ENCODE measurements around the gene NLK. TPM values are rescaled to one million over a fixed set of nuclear protein-coding genes. Genes with fewer than 3 reads are reported as not detected.
A peak's percentile ranks its signal among the peaks of the same experiment; 100 is the strongest.

NLK gene
- total RNA-seq, 2 donors from 2014 or later: 15.5 to 30.1 TPM

DNA sequence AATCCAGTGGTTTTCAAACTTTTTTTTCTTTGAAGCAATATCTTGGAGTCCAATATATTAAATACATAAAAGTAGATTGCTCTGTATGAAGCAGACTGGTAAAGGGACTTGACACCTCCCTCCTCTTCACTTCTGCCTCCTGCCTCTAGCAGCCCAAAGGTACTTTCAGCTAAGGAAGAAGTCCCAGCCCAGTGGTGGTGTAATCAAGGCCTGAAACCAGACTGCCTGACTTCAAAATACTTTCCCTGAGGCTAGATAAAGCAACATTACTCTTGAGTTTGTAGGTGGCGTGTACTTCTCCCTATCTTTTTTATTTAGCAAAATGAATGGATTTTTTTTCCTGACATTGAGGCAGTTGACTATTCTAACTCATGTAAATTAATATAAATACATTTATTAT is 154.2 kb downstream of the NLK start:
- 64 to 97% methylated on average over 1 of the region's 1 CpG for WGBS, 2 donors
- Histone ChIP-seq H3K4me1 (no peaks in the 10 kb centered on the region), H3K4me3 (no peak overlapping the region), H3K27me3 (no peaks in the 10 kb centered on the region), H3K27ac (peak overlapping the region in 1 of 4 donors; percentile 20), H3K9me3 (no peaks in the 10 kb centered on the region), H3K36me3 (replicated peaks in 1 of 2; ENCODE audit: insufficient read depth in 1 of 2, low read depth in 2 of 2) (no peaks in the 10 kb centered on the region)
- intact Hi-C loops (cut with DNase I): no loop called here
- no peak for DNase-seq
- no peak for TF ChIP-seq POLR2A (IDR thresholded peaks at IDR 0.05)
- TF ChIP-seq, protein P1, sequence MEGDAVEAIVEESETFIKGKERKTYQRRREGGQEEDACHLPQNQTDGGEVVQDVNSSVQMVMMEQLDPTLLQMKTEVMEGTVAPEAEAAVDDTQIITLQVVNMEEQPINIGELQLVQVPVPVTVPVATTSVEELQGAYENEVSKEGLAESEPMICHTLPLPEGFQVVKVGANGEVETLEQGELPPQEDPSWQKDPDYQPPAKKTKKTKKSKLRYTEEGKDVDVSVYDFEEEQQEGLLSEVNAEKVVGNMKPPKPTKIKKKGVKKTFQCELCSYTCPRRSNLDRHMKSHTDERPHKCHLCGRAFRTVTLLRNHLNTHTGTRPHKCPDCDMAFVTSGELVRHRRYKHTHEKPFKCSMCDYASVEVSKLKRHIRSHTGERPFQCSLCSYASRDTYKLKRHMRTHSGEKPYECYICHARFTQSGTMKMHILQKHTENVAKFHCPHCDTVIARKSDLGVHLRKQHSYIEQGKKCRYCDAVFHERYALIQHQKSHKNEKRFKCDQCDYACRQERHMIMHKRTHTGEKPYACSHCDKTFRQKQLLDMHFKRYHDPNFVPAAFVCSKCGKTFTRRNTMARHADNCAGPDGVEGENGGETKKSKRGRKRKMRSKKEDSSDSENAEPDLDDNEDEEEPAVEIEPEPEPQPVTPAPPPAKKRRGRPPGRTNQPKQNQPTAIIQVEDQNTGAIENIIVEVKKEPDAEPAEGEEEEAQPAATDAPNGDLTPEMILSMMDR (IDR thresholded peaks at IDR 0.05): no peak
- no peak for ATAC-seq

DNA sequence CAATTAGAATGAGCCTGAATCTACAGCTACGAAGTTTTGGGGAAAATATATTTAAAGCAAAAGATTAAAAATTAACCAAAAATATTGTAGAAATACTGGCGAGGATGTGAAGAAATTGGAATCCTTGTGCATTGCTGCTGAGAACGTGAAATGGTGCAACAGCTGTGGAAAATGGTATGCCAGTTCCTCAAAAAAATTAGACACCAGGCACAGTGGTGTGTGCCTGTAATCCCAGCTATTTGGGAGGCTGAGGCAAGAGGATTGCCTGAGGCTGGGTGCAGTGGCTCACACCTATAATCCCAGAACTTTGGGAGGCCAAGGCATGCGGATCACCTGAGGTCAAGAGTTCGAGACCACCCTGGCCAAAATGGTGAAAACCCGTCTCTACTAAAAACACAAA is 156.6 kb downstream of the NLK start:
- TF ChIP-seq POLR2A (IDR thresholded peaks at IDR 0.05): no peak
- TF ChIP-seq, protein P1 (IDR thresholded peaks at IDR 0.05): no peak
- no peaks in the 10 kb centered on the region for H3K9me3 ChIP-seq
- DNase-seq (no peak), ATAC-seq (no peak)
- no peak overlapping the region for H3K27ac ChIP-seq
- no peaks in the 10 kb centered on the region for H3K4me1 ChIP-seq
- no peaks in the 10 kb centered on the region for H3K36me3 ChIP-seq (replicated peaks in 1 of 2; ENCODE audit: insufficient read depth in 1 of 2, low read depth in 2 of 2)
- no peak overlapping the region for H3K4me3 ChIP-seq
- 75 to 82% methylated on average over 6 of the region's 6 CpGs for WGBS, 2 donors
- H3K27me3 ChIP-seq: no peaks in the 10 kb centered on the region
- intact Hi-C loops (cut with DNase I): no loop called here

- Histone ChIP-seq H3K36me3 (replicated peaks in 1 of 2; ENCODE audit: insufficient read depth in 1 of 2, low read depth in 2 of 2) (no peaks in the 10 kb centered on the region), H3K9me3 (no peaks in the 10 kb centered on the region), H3K27me3 (no peaks in the 10 kb centered on the region), H3K4me1 (no peaks in the 10 kb centered on the region), H3K4me3 (no peak overlapping the region), H3K27ac (no peak overlapping the region)
- intact Hi-C loops (cut with DNase I): no loop called here
- no peak for ATAC-seq
- WGBS, 2 donors: 80 to 83% methylated on average over 2 of the region's 2 CpGs
- TF ChIP-seq POLR2A (IDR thresholded peaks at IDR 0.05): no peak
- TF ChIP-seq, protein P1 (IDR thresholded peaks at IDR 0.05): no peak
- DNase-seq: no peak
These were observed 157.3 kb downstream of the NLK start for GRCh38 chr17:28199728-28200127.

DNA sequence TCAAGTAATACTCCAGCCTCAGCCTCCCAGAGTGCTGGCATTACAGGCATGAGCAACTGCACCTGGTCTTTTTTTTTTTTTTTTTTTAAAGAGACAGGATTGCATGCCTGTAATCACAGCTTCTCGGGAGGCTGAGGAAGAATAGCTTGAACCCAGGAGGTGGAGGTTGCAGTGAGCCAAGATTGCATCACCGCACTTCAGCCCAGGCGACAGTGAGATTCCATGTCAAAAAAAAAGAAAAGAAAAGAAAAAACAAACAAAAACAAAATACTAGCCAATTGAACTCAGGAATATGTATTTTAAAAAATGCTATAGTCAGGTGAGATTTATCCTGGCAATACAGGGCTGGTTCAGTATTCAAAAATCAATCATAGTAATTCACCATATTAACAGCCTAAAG is 158.8 kb downstream of the NLK start:
- Histone ChIP-seq H3K36me3 (replicated peaks in 1 of 2; ENCODE audit: insufficient read depth in 1 of 2, low read depth in 2 of 2) (no peaks in the 10 kb centered on the region), H3K4me3 (no peak overlapping the region), H3K27me3 (no peaks in the 10 kb centered on the region), H3K27ac (no peak overlapping the region), H3K4me1 (no peaks in the 10 kb centered on the region), H3K9me3 (no peaks in the 10 kb centered on the region)
- DNase-seq (no peak), ATAC-seq (no peak)
- 59 to 77% methylated on average over 3 of the region's 3 CpGs for WGBS, 2 donors
- TF ChIP-seq POLR2A (IDR thresholded peaks at IDR 0.05): no peak
- TF ChIP-seq, protein P1 (IDR thresholded peaks at IDR 0.05): no peak
- intact Hi-C loops (cut with DNase I): no loop called here

DNA sequence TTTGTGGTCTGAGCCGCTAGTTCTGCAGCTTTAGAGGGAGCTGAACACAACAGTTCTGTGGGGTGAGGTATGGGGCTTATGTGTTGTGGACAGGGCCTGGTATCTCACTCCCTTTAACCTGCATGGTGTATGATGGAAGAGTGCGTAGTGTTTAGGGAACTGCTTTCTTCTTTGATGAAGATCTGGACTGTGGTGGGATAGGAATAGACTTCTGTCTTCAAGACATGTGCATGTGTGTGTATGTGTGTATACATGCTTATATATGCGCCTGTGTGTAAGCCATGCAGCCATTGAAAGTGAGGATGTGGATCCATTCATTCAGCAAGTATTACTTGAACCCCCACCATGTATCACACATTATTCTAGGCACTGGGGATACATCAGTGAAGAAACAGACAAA is 161.8 kb downstream of the NLK start:
- H3K27ac ChIP-seq: no peak overlapping the region
- no peaks in the 10 kb centered on the region for H3K4me1 ChIP-seq
- intact Hi-C loops (cut with DNase I): no loop called here
- H3K27me3 ChIP-seq: no peaks in the 10 kb centered on the region
- WGBS, 2 donors: 93 to 96% methylated on average over 3 of the region's 3 CpGs
- H3K36me3 ChIP-seq (replicated peaks in 1 of 2; ENCODE audit: insufficient read depth in 1 of 2, low read depth in 2 of 2): no peaks in the 10 kb centered on the region
- no peak for DNase-seq
- no peak overlapping the region for H3K4me3 ChIP-seq
- no peak for ATAC-seq
- no peaks in the 10 kb centered on the region for H3K9me3 ChIP-seq
- no peak for TF ChIP-seq POLR2A (IDR thresholded peaks at IDR 0.05)
- TF ChIP-seq, protein P1 (IDR thresholded peaks at IDR 0.05): no peak

All from body of pancreas (tissue), 4 donors.